Stimulated activated naive B cell treated with anti-CD40 and anti-IgM and Interleukin-4, amounts not matched to agents 10 μg/mL and 1 μg/mL and 100 μg/mL, for 72 hours (primary cell): ENCODE measurements around the gene ST7L.
"Not testable (repeated sequence)": the region's sequence is repeated elsewhere in the genome, so short reads cannot be mapped to it uniquely, and the experiment has no call there.

Experiments
- ATAC-seq, 2 donors: fragments of 150-1000 bp; cut with Tn5 transposase; replicated peaks; 2 replicates each; pipeline ENCODE4 v1.10.0; 2021; ENCODE audit warnings: moderate library complexity in 1 of 2
- DNase-seq: peaks from one replicate; pipeline ENCODE4 v3.0.0; 2021
- H3K27ac Mint-ChIP-seq: one replicate; pipeline ENCODE4 v1.8.0; 2022; ENCODE audit warnings: mild to moderate bottlenecking, mixed read lengths
- H3K27me3 Mint-ChIP-seq, 2 donors: one replicate each; pipeline ENCODE4 v1.8.0; 2022; ENCODE audit warnings: mixed read lengths in 2 of 2
- H3K36me3 Mint-ChIP-seq, 2 donors: one replicate each; pipeline ENCODE4 v1.8.0; 2022; ENCODE audit warnings: mixed read lengths in 2 of 2, mild to moderate bottlenecking in 1 of 2
- H3K4me1 Mint-ChIP-seq, 2 donors: one replicate each; pipeline ENCODE4 v1.8.0; 2022; ENCODE audit warnings: mixed read lengths in 2 of 2, mild to moderate bottlenecking in 1 of 2
- H3K4me3 Mint-ChIP-seq, 2 donors: one replicate each; pipeline ENCODE4 v1.8.0; 2022; ENCODE audit warnings: mild to moderate bottlenecking in 2 of 2, mixed read lengths in 2 of 2, moderate library complexity in 1 of 2
- H3K9me3 Mint-ChIP-seq, 2 donors: one replicate each; pipeline ENCODE4 v1.8.0; 2022; ENCODE audit warnings: mixed read lengths in 2 of 2, mild to moderate bottlenecking in 1 of 2

The ST7L gene

DNA sequence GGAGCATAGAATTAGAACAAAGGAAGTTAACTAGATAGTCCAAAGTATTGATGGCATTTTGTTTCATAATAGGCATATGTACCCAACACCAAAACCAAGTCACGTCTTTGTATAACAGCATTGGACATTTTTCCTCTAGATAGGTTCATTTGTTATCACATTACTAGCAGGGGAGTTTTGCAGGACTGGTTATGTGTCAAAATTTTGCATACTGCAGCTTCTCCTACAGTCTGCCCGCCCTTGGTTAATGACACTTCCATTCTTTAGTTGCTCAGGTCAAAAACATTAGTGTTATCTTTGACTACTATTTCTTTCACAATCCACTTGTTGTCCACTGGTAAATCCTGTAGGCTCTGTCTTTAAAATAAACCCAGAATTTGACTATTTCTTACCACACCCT, 9.6 kb upstream of the ST7L start:
- Mint-ChIP-seq H3K4me1 (peaks cover 44 to 85% of the 10 kb centered on the region in 2 donors), H3K27me3 (no peaks in the 10 kb centered on the region), H3K36me3 (peaks cover 50 to 58% of the 10 kb centered on the region in 2 donors), H3K27ac (peak overlapping the region; percentile 44), H3K9me3 (peaks cover 0 to 2% of the 10 kb centered on the region in 2 donors), H3K4me3 (no peak overlapping the region)
- ATAC-seq: no peak
- DNase-seq: no peak

DNA sequence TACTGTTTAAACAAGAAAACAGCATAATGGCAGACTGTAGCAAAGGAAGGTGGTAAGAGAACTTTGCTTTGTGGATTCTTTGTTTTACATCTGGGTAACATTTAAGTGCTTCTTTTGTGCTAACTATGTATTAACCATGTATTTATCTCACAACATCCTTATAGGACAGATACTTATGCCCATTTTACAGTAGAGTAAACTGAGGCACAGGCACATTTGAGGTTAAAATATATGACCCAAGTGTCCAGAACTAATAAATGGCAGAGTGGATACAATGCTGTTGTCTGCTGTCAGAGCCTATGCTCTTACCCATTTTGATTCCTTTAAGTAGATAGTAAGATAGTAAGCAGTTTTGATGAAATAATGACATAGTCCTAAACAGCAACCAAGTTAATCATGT, 7.9 kb upstream of the ST7L start:
- ATAC-seq: no peak
- Mint-ChIP-seq H3K4me1 (peaks cover 35 to 87% of the 10 kb centered on the region in 2 donors), H3K27ac (no peak overlapping the region), H3K27me3 (no peaks in the 10 kb centered on the region), H3K9me3 (peaks cover 0 to 2% of the 10 kb centered on the region in 2 donors), H3K36me3 (peaks cover 37 to 58% of the 10 kb centered on the region in 2 donors), H3K4me3 (no peak overlapping the region)
- no peak for DNase-seq

DNA sequence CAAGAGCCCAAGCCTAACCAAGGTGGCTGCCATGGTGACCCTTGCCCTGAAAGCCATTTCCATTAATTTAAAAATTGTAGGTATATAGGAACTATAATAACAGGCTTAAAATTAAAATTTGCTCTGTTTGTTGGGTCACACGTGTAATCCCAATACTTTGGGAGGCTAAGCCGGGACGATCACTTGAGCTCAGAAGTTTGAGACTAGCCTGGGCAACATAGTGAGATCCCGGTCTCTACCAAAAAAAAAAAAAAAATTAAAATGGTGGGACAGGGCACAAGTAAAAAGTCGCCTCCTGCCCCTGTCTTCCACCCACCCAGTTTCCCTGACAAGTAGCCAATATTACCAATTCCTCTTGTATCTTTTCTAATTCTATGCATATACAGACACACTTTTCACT, 7.3 kb upstream of the ST7L start:
- DNase-seq (no peak), ATAC-seq (no peak)
- Mint-ChIP-seq H3K36me3 (peaks cover 36 to 54% of the 10 kb centered on the region in 2 donors), H3K9me3 (peaks cover 0 to 2% of the 10 kb centered on the region in 2 donors), H3K4me3 (peak overlapping the region in 1 of 2 donors; percentile 46), H3K4me1 (peaks cover 35 to 89% of the 10 kb centered on the region in 2 donors), H3K27ac (no peak overlapping the region), H3K27me3 (no peaks in the 10 kb centered on the region)

DNA sequence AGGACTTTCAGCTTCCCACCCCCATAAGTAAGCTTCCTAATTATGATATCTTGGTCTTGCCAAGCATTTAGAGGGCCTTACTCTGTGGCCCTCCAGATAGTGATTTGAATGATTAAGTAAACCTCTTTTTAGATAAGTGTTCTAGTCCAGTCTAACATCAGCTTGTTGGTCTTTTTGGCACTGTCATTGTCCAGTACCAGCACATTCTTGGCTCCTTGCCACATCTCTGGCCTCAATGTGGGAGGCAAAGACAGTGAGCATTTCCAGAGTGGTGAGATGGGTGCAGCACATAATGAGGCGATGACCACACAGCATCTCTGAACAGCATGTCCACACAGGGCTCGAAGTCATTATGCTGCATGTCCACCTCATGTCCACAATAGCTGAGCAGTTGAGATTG, 6.8 kb upstream of the ST7L start:
- H3K36me3 Mint-ChIP-seq: peaks cover 36 to 52% of the 10 kb centered on the region in 2 donors
- H3K27ac Mint-ChIP-seq: no peak overlapping the region
- H3K4me1 Mint-ChIP-seq: peaks cover 35 to 88% of the 10 kb centered on the region in 2 donors
- H3K9me3 Mint-ChIP-seq: peaks cover 0 to 2% of the 10 kb centered on the region in 2 donors
- H3K27me3 Mint-ChIP-seq: no peaks in the 10 kb centered on the region
- ATAC-seq: no peak
- no peak overlapping the region for H3K4me3 Mint-ChIP-seq
- DNase-seq: no peak

DNA sequence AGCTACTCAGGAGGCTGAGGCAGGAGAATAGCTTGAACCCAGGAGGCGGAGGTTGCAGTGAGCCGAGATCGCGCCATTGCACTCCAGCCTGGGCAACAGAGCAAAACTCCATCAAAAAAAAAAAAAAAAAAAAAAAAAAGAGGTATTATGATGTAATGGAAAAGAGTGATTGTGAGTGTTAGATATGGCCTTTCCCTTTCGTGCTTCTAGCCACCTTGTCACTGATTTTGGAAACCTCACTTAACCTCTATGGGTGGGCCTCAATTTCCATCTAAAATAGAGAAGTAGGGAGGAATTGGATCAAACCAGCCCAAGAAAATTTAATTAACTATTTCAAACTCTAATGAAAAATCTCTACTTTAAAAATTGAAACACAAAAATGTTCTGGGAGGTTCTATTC, 5.6 kb upstream of the ST7L start:
- Mint-ChIP-seq H3K4me3 (peak overlapping the region in 1 of 2 donors; percentile 30), H3K36me3 (peaks cover 36 to 56% of the 10 kb centered on the region in 2 donors), H3K27ac (peak overlapping the region; percentile 66), H3K4me1 (peaks cover 32 to 84% of the 10 kb centered on the region in 2 donors)
- not testable (repeated sequence) for H3K27me3 Mint-ChIP-seq, ATAC-seq, H3K9me3 Mint-ChIP-seq, DNase-seq

DNA sequence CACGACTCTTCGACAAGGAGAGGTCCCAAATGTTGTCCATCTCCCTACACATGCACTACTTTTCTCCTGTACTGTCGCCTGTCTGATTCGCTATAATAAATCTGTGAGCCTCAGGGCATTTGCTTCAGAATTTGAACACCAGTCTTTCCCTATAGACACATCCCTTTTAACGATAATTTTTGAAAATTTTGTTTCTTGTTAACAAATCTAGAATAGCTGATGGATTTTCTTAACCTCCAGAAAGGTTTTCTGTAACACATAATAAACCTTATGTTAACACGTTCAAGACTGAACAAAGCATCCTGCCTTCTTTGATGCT, 1.4 kb upstream of the ST7L start:
- Mint-ChIP-seq H3K27me3 (no peaks in the 10 kb centered on the region), H3K4me1 (peaks cover 13 to 42% of the 10 kb centered on the region in 2 donors), H3K27ac (peak overlapping the region; percentile 99), H3K9me3 (no peaks in the 10 kb centered on the region), H3K36me3 (peaks cover 18 to 39% of the 10 kb centered on the region in 2 donors), H3K4me3 (peak overlapping the region; percentile 91 to 99)
- no peak for DNase-seq
- ATAC-seq: no peak

DNA sequence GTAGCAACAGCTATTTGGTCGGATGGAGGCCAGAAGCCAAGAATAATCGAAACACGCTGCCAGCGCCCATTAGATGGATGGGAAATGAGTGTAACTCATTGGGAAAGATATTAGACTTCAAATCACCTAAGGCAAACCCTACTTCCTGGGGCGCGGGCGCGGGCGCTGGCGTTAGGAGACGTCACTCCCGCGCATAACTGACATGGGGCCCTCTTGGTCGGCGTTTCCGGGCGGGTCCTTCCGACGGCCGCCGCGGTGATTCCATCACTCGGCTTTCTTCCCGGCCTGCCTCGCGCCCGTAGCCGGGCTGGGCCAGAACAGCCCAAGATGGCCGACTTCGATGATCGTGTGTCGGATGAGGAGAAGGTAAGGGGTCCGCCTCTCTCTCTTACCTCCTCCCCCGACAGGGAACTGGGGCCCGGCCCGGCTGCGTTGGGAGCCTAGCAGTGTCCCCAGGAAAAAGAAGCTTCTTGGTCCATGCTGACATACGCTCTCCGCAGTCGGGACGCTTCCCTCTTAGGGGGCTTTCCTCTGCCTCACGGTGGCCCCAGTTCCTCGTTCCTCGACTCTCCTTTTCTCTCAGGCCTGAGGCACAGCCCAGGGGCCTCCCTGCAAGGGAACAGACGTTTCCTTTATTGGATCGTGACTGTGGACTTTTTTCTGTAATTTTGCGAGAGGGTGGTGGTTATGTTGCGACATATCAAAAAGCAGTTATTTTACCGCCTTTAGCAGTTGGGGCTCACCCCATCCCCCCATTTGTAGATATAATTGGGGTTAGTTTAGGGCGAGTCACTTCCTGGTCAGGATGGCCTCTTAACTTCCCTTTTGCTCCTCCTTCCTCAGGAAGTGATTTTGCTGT, 806 bp upstream of the ST7L start, which contains the start of gene CAPZA1:
Gene CAPZA1, plus strand, starts transcription at position 315 of the 859 bp plus-strand sequence. Its CDS starts 13 bp downstream, at position 328.
- peak; percentile 89 to 90 for ATAC-seq
- Mint-ChIP-seq H3K4me1 (peaks cover 7 to 36% of the 10 kb centered on the region in 2 donors), H3K9me3 (no peaks in the 10 kb centered on the region)

DNA sequence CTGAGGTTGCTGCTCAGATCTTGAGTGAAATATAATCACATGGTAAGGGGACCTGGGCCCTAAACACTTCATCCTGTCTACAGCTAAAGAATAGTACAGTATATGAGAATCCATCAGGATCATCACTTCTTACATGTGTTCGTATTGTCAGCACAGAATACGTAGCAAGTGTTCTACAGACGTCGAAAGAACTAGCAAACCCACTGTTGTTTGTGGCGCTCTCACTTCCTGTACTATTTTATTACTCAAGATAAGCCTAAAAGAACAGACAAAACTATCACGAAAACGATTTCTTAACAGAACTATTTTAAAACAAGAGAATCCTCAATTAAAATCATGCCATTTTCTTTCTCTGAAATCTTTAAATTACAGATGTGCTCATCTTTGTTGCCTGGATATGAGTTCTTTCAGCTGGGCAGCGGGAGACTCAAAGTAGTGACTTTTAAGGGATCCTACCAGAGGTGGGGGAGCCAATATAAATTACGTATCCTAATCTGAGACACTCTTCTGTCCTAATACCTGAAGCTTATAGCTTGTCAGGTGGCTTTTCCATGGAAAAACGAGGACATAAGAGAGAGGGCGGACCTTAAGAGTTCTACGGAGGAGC, 724 bp downstream of the ST7L start:
- peak; percentile 17 to 26 for ATAC-seq
- DNase-seq: peak; percentile 4
- Mint-ChIP-seq H3K27me3 (no peaks in the 10 kb centered on the region), H3K27ac (peak overlapping the region; percentile 99), H3K4me3 (peak overlapping the region; percentile 91 to 99), H3K36me3 (peaks cover 12 to 32% of the 10 kb centered on the region in 2 donors), H3K9me3 (no peaks in the 10 kb centered on the region), H3K4me1 (peaks cover 5 to 25% of the 10 kb centered on the region in 2 donors)

More for the DNA sequence above, 806 bp upstream of the ST7L start, which contains the start of gene CAPZA1:
- Mint-ChIP-seq H3K4me3 (peak within 1 kb of the TSS; percentile 91 to 99), H3K27ac (peak within 1 kb of the TSS; percentile 99), H3K36me3 (peaks cover 13 to 37% of the 10 kb centered on the region in 2 donors), H3K27me3 (no peaks in the 10 kb centered on the region)
- DNase-seq: peak; percentile 90

DNA sequence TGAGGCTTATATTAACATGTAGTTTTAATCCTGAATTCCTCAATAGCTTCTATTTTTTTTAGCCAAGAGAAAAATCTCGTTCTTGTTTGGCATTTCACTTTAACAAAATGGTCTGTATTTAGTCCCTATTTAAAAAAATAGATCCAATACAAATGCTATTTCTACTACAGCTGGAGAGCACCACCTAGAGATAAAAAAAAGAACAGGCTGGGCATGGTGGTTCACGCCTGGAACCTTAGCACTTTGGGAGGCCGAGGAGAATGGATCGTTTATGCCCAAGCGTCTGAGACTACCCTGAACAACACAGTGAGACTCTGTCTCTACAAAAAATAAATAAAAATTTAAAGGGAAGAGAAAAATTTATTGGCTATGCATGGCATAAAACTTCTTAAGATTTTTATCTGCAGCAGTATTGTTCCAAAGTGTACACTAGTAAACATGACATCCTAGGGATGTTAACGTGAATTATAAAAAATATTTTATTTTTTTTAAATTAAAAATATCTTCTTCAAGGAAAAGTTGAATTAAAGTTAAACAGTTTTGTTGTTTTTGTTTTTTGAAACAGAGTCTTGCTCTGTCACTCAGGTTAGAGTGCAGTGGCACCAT, 4.4 kb downstream of the ST7L start:
- Mint-ChIP-seq H3K27me3 (no peaks in the 10 kb centered on the region), H3K4me1 (peaks cover 0 to 4% of the 10 kb centered on the region in 2 donors), H3K4me3 (no peak overlapping the region), H3K9me3 (no peaks in the 10 kb centered on the region), H3K27ac (no peak overlapping the region), H3K36me3 (peaks cover 11 to 22% of the 10 kb centered on the region in 2 donors)
- ATAC-seq: no peak
- DNase-seq: no peak

DNA sequence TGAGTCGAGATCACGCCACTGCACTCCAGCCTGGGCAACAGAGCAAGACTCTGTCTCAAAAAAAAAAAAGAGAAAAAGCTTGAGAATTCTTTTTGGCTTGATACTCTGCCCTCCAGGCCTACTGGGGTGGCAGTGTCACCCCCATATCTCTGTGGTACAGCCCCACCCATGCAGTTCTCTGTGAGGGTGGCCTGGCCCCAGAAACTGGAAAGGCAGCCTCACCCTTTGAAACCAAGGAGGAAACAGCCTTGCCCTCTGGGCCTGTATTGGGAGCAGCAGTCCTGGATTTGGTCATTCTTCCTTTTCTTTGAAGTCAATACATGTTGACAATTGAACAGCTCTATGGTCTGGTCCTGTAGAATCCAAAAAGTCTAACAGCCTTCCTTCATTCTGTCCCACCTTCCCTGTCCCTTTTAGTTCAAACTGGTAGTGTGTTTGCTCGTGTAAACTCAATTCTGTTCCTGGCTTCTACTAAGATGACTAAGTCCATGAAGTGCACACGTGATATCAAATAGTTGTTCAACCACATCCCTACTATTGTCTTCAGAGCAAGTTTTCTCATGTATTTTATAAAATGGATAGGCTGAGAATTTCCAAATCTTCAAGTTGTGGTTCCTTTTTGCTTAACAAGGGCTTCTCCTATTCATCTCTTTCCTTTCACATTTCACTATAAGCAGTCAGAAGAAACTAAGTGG, 13.2 kb downstream of the ST7L start:
- peaks cover 3 to 8% of the 10 kb centered on the region in 2 donors for H3K4me1 Mint-ChIP-seq
- H3K36me3 Mint-ChIP-seq: peaks cover 26 to 41% of the 10 kb centered on the region in 2 donors
- ATAC-seq (no peak), DNase-seq (no peak)
- H3K4me3 Mint-ChIP-seq: no peak overlapping the region
- no peaks in the 10 kb centered on the region for H3K9me3 Mint-ChIP-seq
- no peaks in the 10 kb centered on the region for H3K27me3 Mint-ChIP-seq
- no peak overlapping the region for H3K27ac Mint-ChIP-seq

DNA sequence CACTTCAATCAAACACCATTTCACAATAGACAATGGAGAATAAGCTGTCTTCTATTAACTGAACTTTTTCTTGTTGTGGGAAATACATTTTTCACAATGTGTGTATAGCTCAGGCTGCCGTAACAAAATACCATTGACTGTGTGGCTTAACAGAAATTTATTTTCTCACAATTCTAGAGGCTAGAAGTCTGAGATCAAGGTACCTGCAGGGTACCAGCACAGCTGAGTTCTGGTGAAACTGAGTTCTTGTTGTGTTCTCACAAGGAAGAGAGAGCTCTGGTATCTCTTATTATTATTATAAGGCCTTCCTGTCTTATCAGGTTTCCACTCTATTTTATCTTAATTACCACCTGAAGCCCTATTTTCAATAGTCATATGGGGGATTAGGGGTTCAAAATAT, 15.4 kb downstream of the ST7L start:
- DNase-seq (no peak), ATAC-seq (no peak)
- no peak overlapping the region for H3K27ac Mint-ChIP-seq
- H3K4me3 Mint-ChIP-seq: no peak overlapping the region
- no peaks in the 10 kb centered on the region for H3K9me3 Mint-ChIP-seq
- H3K4me1 Mint-ChIP-seq: peaks cover 3 to 8% of the 10 kb centered on the region in 2 donors
- H3K27me3 Mint-ChIP-seq: no peaks in the 10 kb centered on the region
- peaks cover 19 to 36% of the 10 kb centered on the region in 2 donors for H3K36me3 Mint-ChIP-seq

DNA sequence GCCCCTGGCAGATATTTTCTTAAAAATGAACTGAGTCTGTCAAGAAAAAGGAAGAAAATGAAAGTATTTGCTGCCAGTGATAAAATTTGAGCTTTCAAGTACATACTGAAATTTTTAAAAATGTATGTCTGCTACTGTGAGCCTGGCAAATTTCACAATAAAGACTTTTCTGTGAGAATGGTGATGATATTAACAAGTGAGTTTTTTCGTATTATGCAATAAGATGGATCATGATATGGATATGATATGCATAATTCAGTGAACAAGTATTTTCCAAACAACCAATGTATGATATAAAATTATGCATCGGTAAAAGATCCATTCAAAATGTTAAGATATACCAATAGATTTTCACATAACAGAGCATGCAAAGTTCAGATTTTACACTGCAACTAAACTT, 15.9 kb downstream of the ST7L start:
- H3K27ac Mint-ChIP-seq: no peak overlapping the region
- no peak for ATAC-seq
- no peak for DNase-seq
- H3K4me1 Mint-ChIP-seq: peaks cover 3 to 8% of the 10 kb centered on the region in 2 donors
- no peaks in the 10 kb centered on the region for H3K9me3 Mint-ChIP-seq
- no peaks in the 10 kb centered on the region for H3K27me3 Mint-ChIP-seq
- H3K36me3 Mint-ChIP-seq: peaks cover 19 to 36% of the 10 kb centered on the region in 2 donors
- no peak overlapping the region for H3K4me3 Mint-ChIP-seq

DNA sequence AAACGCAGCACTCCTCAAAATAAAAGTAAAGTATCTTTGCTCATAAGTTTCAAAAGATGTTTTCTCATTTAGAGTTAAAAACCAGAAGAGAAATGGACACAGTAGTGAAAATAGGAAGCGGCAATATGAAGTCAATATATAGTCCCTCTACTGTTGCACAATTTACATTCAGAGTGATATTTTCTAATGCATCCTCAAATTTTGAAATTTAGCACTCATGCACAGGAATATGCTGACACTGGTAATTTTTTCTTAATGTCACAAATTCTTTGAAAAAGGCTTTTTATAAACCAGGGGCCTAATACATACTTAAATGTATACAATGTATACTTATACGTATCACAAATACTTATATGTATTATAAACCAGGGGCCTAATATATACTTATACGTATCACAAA, 19.5 kb downstream of the ST7L start:
- no peaks in the 10 kb centered on the region for H3K9me3 Mint-ChIP-seq
- no peak overlapping the region for H3K27ac Mint-ChIP-seq
- no peaks in the 10 kb centered on the region for H3K27me3 Mint-ChIP-seq
- H3K4me3 Mint-ChIP-seq: no peak overlapping the region
- DNase-seq (no peak), ATAC-seq (no peak)
- H3K4me1 Mint-ChIP-seq: no peaks in the 10 kb centered on the region
- H3K36me3 Mint-ChIP-seq: peaks cover 11 to 22% of the 10 kb centered on the region in 2 donors
